B cell (primary cell): ENCODE results near the gene ATP5F1E. TPM values are rescaled to one million over a fixed set of nuclear protein-coding genes. Genes with fewer than 3 reads are reported as not detected.

ENCODE experiments used
- ATAC-seq: fragments of 200-7000 bp; cut with Tn5 transposase; one replicate; pipeline ENCODE4 v1.10.0; 2021; ENCODE audit warnings: low read depth, mild to moderate bottlenecking, moderate number of reproducible peaks, moderate library complexity
- CTCF ChIA-PET: fragments of 350-600 bp; sonication (Branson Sonifier 250); formaldehyde crosslinking; loops from one replicate; lab custom pipeline; 2021; ENCODE audit warnings: antibody characterized with exemption, inconsistent platforms; lab: Charles Lee
- POLR2A ChIA-PET: fragments of 350-600 bp; sonication (Branson Sonifier 250); formaldehyde crosslinking; loops from one replicate; lab custom pipeline; 2021; ENCODE audit warnings: antibody characterized with exemption; lab: Charles Lee
- DNase-seq: peaks from one replicate; pipeline ENCODE4 v3.0.0; 2013
- H2AFZ ChIP-seq: 2 replicates; pipeline ENCODE4 v1.6.1; 2012; ENCODE audit warnings: mild to moderate bottlenecking, low read depth, low read length; ENCODE audit not compliant: insufficient read depth, poor library complexity, severe bottlenecking
- H3K27ac ChIP-seq, 2 donors: 1 replicate in 1 of 2; 2 replicates in 1 of 2; pipeline ENCODE4 v1.5.1; 2012 to 2013; ENCODE audit warnings: low read length in 2 of 2, mild to moderate bottlenecking in 2 of 2, moderate library complexity in 1 of 2
- H3K27me3 ChIP-seq, 4 experiments: fragments of 200-600 bp in 1 of 4; sonication (generic) in 1 of 4; replicated peaks in 1 of 4; 1 replicate in 2 of 4; 2 replicates in 2 of 4; pipeline versions ENCODE4 v1.6.1 to v1.7.0; 2013 to 2016; ENCODE audit warnings: low read length in 3 of 4, mild to moderate bottlenecking in 2 of 4, mixed read lengths in 1 of 4, moderate library complexity in 1 of 4; ENCODE audit not compliant: insufficient read depth in 4 of 4, control insufficient read depth in 3 of 4; ENCODE audit errors: control extremely low read depth in 1 of 4
- H3K36me3 ChIP-seq, 2 experiments: replicated peaks in 1 of 2; 1 replicate in 1 of 2; 2 replicates in 1 of 2; pipeline versions ENCODE4 v1.6.1 to v1.7.1; 2013; ENCODE audit warnings: low read length in 1 of 2; ENCODE audit not compliant: insufficient read depth in 2 of 2, control insufficient read depth in 1 of 2; ENCODE audit errors: control extremely low read depth in 1 of 2, extremely low read depth in 1 of 2
- H3K4me1 ChIP-seq, 2 donors: fragments of 200-600 bp in 1 of 2; sonication (generic) in 1 of 2; 1 replicate in 1 of 2; 2 replicates in 1 of 2; pipeline versions ENCODE4 v1.5.1 to v1.6.1; 2013 to 2017; ENCODE audit warnings: low read length in 2 of 2; ENCODE audit not compliant: control insufficient read depth in 2 of 2, insufficient read depth in 2 of 2
- H3K4me2 ChIP-seq: replicated peaks from 2 replicates; pipeline ENCODE3; 2012; ENCODE audit warnings: mild to moderate bottlenecking, low read depth, low read length; ENCODE audit not compliant: poor library complexity, severe bottlenecking
- H3K4me3 ChIP-seq, 5 experiments: fragments of 200-600 bp in 1 of 5; sonication (generic) in 1 of 5; 1 replicate in 3 of 5; 2 replicates in 2 of 5; pipeline versions ENCODE4 v1.5.1 to v1.7.0; 2011 to 2016; ENCODE audit warnings: low read length in 4 of 5, mild to moderate bottlenecking in 4 of 5, low read depth in 2 of 5, control low read depth in 1 of 5, moderate library complexity in 1 of 5; ENCODE audit not compliant: insufficient read depth in 1 of 5; ENCODE audit errors: control extremely low read depth in 1 of 5, extremely low read depth in 1 of 5
- H3K79me2 ChIP-seq: fragments of 200-600 bp; sonication (generic); one replicate; pipeline ENCODE4 v1.6.0; 2016; ENCODE audit warnings: low read length; ENCODE audit not compliant: control insufficient read depth, insufficient read depth
- H3K9ac ChIP-seq: fragments of 200-600 bp; sonication (generic); 2 replicates; pipeline ENCODE4 v1.6.1; 2017; ENCODE audit warnings: mild to moderate bottlenecking, low read length, moderate library complexity
- H3K9me3 ChIP-seq, 3 donors: one replicate each; pipeline versions ENCODE4 v1.6.1 to v1.7.1; 2013; ENCODE audit warnings: low read length in 2 of 3; ENCODE audit not compliant: control insufficient read depth in 2 of 3, insufficient read depth in 1 of 3; ENCODE audit errors: control extremely low read depth in 1 of 3
- H4K20me1 ChIP-seq: 2 replicates; pipeline ENCODE4 v1.6.0; 2012; ENCODE audit warnings: mild to moderate bottlenecking, low read length; ENCODE audit not compliant: insufficient read depth, control insufficient read depth, poor library complexity, severe bottlenecking
- H3K27ac Mint-ChIP-seq: one replicate; pipeline ENCODE4 v1.8.0; 2021; ENCODE audit warnings: mixed read lengths
- H3K27me3 Mint-ChIP-seq: one replicate; pipeline ENCODE4 v1.8.0; 2021; ENCODE audit warnings: mixed read lengths
- H3K4me1 Mint-ChIP-seq: one replicate; pipeline ENCODE4 v1.8.0; 2021; ENCODE audit warnings: mixed read lengths
- H3K4me3 Mint-ChIP-seq: one replicate; pipeline ENCODE4 v1.8.0; 2021; ENCODE audit warnings: mixed read lengths
- H3K9me3 Mint-ChIP-seq: one replicate; pipeline ENCODE4 v1.8.0; 2022; ENCODE audit warnings: mixed read lengths; ENCODE audit not compliant: insufficient read depth
- CTCF ChIP-seq: fragments of 200-600 bp; IDR thresholded peaks from one replicate; pipeline ENCODE4 v1.8.0; 2022; ENCODE audit warnings: antibody characterized with exemption, mild to moderate bottlenecking
- EZH2 ChIP-seq: IDR thresholded peaks from 2 replicates; pipeline ENCODE4 v1.6.1; 2012; ENCODE audit warnings: borderline replicate concordance, low read depth, mild to moderate bottlenecking, moderate library complexity, low read length; ENCODE audit not compliant: insufficient read depth, poor library complexity, severe bottlenecking
- WGBS: methylation state at CpG from one replicate; pipeline ENCODE4 v1.1.5; 2013; ENCODE audit warnings: missing lambda C conversion rate; ENCODE audit not compliant: insufficient coverage; 5-methylcytosine and 5-hydroxymethylcytosine counted together
- intact Hi-C: fragments of 100-400 bp; cut with micrococcal nuclease; formaldehyde crosslinking; loops from one replicate; pipeline ENCODE4 v1.10.0; 2022
- polyA plus RNA-seq: library from polyadenylated mRNA; depleted of rRNA; stranded (reverse); fragments of >200 nt; gene quantifications from 2 replicates; pipeline ENCODE4 v1.2.3, GENCODE V29; 2012
- total RNA-seq, 2 donors: library from RNA; stranded (reverse); fragments of 120-200 nt in 1 of 2; gene quantifications; 1 replicate in 1 of 2; 2 replicates in 1 of 2; pipeline versions ENCODE4 v1.2.3 to v1.2.4, GENCODE V29; 2013 to 2022

Gene ATP5F1E
- total and polyA plus RNA-seq, 2 donors (not counting 1 experiment from before 2014, with no cell fraction given) = 22.2 to 55.0 TPM

- Histone ChIP-seq H3K4me1 (peaks cover 26 to 36% of the 10 kb centered on the region in 2 donors), H3K27me3 (no peaks in the 10 kb centered on the region), H3K27ac (no peak overlapping the region), H3K9me3 (no peaks in the 10 kb centered on the region), H3K36me3 (peaks cover 0 to 76% of the 10 kb centered on the region in 2 experiments), H4K20me1 (peaks cover 72% of the 10 kb centered on the region), H2AFZ (no peak overlapping the region), H3K4me2 (no peak overlapping the region), H3K4me3 (no peak overlapping the region), H3K9ac (no peak overlapping the region), H3K79me2 (peaks cover 77% of the 10 kb centered on the region)
- H3K9me3 Mint-ChIP-seq = no peaks in the 10 kb centered on the region
- no peak for DNase-seq
- ATAC-seq = no peak
- intact Hi-C loops = no loop called here
- H3K4me1 Mint-ChIP-seq = peaks cover 59% of the 10 kb centered on the region
- CTCF ChIA-PET = no interaction called here
- no peak overlapping the region for H3K4me3 Mint-ChIP-seq
- no peaks in the 10 kb centered on the region for H3K27me3 Mint-ChIP-seq
- 98% methylated on average over 6 of the region's 8 CpGs for WGBS
- POLR2A ChIA-PET = no interaction called here
- H3K27ac Mint-ChIP-seq = no peak overlapping the region
- TF ChIP-seq EZH2 (no peak), CTCF (no peak)
Measured at GRCh38 chr20:59027741-59028320, 4.3 kb downstream of the ATP5F1E start.

DNA sequence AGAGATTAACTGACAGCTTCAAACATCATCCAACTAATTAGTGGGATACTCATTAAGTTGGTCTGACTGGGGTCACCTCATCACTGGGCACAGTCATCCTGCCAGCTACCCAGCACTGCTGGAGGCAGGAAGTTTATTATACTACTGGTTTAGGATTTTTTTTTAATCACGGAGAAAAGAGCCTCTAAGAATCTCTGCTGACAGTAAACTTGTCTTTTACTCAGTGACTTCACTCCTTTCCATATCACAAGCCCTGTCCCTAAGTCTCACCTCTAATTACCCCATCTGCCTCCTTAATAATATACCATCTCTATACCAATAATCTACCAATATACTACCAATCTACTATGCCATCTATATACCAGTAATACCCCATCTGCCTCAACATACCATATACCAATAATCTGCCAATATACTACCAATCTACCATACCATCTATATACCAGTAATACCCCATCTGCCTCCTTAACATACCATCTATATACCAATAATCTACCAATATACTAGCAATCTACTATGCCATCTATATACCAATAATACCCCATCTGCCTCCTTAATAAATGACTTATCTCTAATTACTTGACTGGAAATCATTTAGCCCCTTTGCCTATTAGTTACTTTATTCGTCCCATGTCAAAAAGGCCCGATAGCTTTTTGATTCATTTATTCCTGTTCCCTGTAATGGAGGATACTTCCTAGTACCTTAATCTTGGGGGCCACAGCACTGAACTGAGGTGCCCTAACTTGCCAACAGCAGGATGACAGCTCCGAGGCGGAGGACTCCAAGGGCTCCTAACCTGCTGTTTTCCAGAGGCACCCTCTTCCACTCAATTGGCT, 5.0 kb downstream of the ATP5F1E start:
- ATAC-seq (no peak), DNase-seq (no peak)
- peaks cover 0 to 82% of the 10 kb centered on the region in 2 experiments for H3K36me3 ChIP-seq
- H3K79me2 ChIP-seq = peaks cover 77% of the 10 kb centered on the region
- no peak overlapping the region for H3K9ac ChIP-seq
- H3K27me3 Mint-ChIP-seq = no peaks in the 10 kb centered on the region
- CTCF ChIA-PET = no interaction called here
- no peak overlapping the region for H3K27ac Mint-ChIP-seq
- H4K20me1 ChIP-seq = peaks cover 72% of the 10 kb centered on the region
- peaks cover 56% of the 10 kb centered on the region for H3K4me1 Mint-ChIP-seq
- peaks cover 23 to 34% of the 10 kb centered on the region in 2 donors for H3K4me1 ChIP-seq
- POLR2A ChIA-PET = interaction anchor here (0.6 kb wide), 1 partner anchor 375 kb away, joined by 3 read pairs; no protein-coding TSS in a partner anchor
- H2AFZ ChIP-seq = no peak overlapping the region
- 100% methylated on average over 4 of the region's 5 CpGs for WGBS
- H3K4me3 Mint-ChIP-seq = no peak overlapping the region
- no peak for TF ChIP-seq CTCF
- no peak for TF ChIP-seq EZH2
- no peaks in the 10 kb centered on the region for H3K27me3 ChIP-seq
- intact Hi-C loops = no loop called here
- H3K9me3 Mint-ChIP-seq = no peaks in the 10 kb centered on the region
- no peak overlapping the region for H3K4me3 ChIP-seq
- H3K27ac ChIP-seq = no peak overlapping the region
- H3K4me2 ChIP-seq = no peak overlapping the region
- H3K9me3 ChIP-seq = no peaks in the 10 kb centered on the region
